ENCODE results near the gene SRGAP1. TPM values are rescaled to one million over a fixed set of nuclear protein-coding genes. Genes with fewer than 3 reads are reported as not detected.
"Not testable (repeated sequence)": the region's sequence is repeated elsewhere in the genome, so short reads cannot be mapped to it uniquely, and the experiment has no call there.

SRGAP1 gene
- total and polyA plus RNA-seq, 9 donors = 2.8 to 17.9 (median 8.6) TPM

DNA sequence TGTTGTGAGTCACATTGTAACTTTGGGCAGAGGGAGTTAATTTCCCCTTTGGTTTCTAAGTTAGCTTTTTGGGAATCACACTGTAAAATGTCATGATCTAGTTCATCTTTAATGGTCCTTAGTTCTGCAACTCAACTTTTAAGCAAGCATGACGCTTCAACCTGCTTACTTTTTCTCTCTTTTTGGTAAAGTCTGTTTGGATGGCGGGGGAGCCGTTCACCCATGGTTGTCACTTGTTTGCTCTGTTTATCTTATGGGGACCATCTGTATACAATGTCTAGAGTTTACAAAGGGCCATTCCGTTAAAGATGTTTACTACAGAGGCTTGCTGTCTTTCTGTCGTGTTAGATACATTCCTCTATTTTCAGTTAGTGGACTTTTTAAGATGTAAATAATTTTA, 172.0 kb downstream of the SRGAP1 start:
- no peaks in the 10 kb centered on the region for H3K27me3 ChIP-seq
- intact Hi-C loops (cut with DNase I) = no loop called here
- TF ChIP-seq, protein P1, sequence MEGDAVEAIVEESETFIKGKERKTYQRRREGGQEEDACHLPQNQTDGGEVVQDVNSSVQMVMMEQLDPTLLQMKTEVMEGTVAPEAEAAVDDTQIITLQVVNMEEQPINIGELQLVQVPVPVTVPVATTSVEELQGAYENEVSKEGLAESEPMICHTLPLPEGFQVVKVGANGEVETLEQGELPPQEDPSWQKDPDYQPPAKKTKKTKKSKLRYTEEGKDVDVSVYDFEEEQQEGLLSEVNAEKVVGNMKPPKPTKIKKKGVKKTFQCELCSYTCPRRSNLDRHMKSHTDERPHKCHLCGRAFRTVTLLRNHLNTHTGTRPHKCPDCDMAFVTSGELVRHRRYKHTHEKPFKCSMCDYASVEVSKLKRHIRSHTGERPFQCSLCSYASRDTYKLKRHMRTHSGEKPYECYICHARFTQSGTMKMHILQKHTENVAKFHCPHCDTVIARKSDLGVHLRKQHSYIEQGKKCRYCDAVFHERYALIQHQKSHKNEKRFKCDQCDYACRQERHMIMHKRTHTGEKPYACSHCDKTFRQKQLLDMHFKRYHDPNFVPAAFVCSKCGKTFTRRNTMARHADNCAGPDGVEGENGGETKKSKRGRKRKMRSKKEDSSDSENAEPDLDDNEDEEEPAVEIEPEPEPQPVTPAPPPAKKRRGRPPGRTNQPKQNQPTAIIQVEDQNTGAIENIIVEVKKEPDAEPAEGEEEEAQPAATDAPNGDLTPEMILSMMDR (IDR thresholded peaks at IDR 0.05) = no peak
- TF ChIP-seq EP300 (IDR thresholded peaks at IDR 0.05) (no peak), POLR2A (IDR thresholded peaks at IDR 0.05) (no peak)
- H3K36me3 ChIP-seq = no peaks in the 10 kb centered on the region
- DNase-seq = no peak
- no peak overlapping the region for H3K4me3 ChIP-seq
- no peaks in the 10 kb centered on the region for H3K4me1 ChIP-seq (ENCODE audit: insufficient read depth)
- WGBS, 3 donors = 86 to 89% (median 87%) methylated on average over 5 of the region's 5 CpGs
- H3K27ac ChIP-seq = no peak overlapping the region
- no peaks in the 10 kb centered on the region for H3K9me3 ChIP-seq

DNA sequence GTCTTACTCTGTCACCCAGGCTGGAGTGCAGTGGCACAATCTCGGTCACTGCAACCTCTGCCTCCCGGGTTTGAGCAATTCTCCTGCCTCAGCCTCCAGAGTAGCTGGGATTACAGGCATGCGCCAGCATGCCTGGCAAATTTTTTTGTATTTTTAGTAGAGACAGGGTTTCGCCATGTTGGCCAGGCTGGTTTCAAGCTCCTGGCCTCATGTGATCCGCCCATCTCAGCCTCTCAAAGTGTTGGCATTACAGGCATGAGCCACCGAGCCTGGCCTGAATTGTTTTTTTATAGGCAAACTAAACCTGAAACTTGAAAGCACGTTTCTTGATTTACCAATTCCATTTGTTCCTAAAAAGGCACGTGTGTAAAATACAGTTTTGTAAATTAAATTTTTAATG, 173.6 kb downstream of the SRGAP1 start:
- H3K36me3 ChIP-seq; H3K9me3 ChIP-seq; H3K27me3 ChIP-seq; intact Hi-C loops (cut with DNase I); H3K4me3 ChIP-seq; H3K4me1 ChIP-seq (ENCODE audit: insufficient read depth); DNase-seq; H3K27ac ChIP-seq: not testable (repeated sequence)
- 80 to 92% (median 91%) methylated on average over 8 of the region's 8 CpGs for WGBS, 3 donors

DNA sequence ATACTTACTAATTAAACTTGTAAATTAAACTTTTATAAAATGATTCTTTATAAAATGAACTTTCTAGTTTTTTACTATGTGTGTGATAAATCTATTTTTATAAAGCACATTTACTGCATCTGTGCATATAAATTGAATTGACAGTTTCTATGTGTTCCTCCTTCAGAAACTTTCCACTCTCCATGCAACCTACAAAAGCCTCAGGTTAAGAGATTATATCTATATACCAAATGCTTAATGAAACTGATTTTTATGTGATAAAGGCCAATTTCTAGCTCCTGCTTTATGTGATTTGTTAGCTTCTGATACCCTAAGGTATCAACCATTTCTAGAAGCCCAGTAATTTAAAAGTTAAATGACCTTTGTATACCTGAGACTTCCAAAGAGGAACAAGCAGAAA, 174.0 kb downstream of the SRGAP1 start:
- no peaks in the 10 kb centered on the region for H3K9me3 ChIP-seq
- H3K36me3 ChIP-seq = no peaks in the 10 kb centered on the region
- H3K4me1 ChIP-seq (ENCODE audit: insufficient read depth) = no peaks in the 10 kb centered on the region
- no peak overlapping the region for H3K27ac ChIP-seq
- DNase-seq = no peak
- intact Hi-C loops (cut with DNase I) = no loop called here
- no peak for TF ChIP-seq POLR2A (IDR thresholded peaks at IDR 0.05)
- TF ChIP-seq, protein P1 (IDR thresholded peaks at IDR 0.05) = no peak
- H3K27me3 ChIP-seq = no peaks in the 10 kb centered on the region
- no peak overlapping the region for H3K4me3 ChIP-seq

DNA sequence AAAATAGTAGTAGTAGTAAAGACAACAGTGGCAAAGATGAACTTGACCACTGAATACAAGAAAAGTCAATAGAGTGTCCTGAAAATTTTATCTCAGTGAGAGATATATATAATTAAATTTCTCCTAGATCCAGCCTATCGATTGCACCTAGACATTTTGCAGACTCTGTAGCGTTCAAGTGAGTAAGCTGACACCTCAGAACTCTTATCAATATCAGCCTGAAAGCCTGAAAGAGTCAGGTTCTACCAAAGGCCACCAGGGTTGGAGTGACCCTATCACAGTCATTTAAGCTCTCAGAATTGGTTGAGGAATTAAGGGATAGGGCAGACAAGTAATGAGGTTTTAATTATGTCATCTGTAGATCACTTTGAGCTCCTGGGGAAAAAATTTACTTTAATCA, 174.6 kb downstream of the SRGAP1 start:
- no peaks in the 10 kb centered on the region for H3K4me1 ChIP-seq (ENCODE audit: insufficient read depth)
- DNase-seq = no peak
- 94 to 97% (median 96%) methylated on average over 2 of the region's 2 CpGs for WGBS, 3 donors
- TF ChIP-seq, protein P1 (IDR thresholded peaks at IDR 0.05) = no peak
- no peak for TF ChIP-seq EP300 (IDR thresholded peaks at IDR 0.05)
- TF ChIP-seq POLR2A (IDR thresholded peaks at IDR 0.05) = no peak
- H3K36me3 ChIP-seq = no peaks in the 10 kb centered on the region
- intact Hi-C loops (cut with DNase I) = no loop called here
- H3K9me3 ChIP-seq = no peaks in the 10 kb centered on the region
- no peaks in the 10 kb centered on the region for H3K27me3 ChIP-seq
- no peak overlapping the region for H3K4me3 ChIP-seq
- H3K27ac ChIP-seq = no peak overlapping the region

DNA sequence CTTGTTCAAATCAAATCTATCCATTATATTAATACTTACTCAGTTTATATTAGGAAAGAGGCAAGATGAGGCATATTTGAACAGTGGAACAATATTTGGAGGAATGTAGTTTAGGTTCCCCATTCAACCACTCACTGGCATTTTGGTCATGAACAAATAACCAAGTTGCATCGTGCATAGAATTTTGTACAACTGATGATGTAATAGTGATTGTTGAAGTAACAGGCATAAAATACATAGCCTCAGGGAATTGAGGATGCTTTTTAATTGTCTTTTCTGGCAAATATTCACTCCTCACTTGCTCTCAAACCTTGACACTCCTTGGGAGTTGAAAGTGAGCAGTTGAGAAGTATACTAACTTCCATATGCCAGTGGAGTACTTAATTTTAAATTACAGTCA, 175.2 kb downstream of the SRGAP1 start:
- H3K4me1 ChIP-seq (ENCODE audit: insufficient read depth) = peaks cover under 1% of the 10 kb centered on the region
- intact Hi-C loops (cut with DNase I) = no loop called here
- no peak overlapping the region for H3K4me3 ChIP-seq
- TF ChIP-seq, protein P1 (IDR thresholded peaks at IDR 0.05) = no peak
- TF ChIP-seq POLR2A (IDR thresholded peaks at IDR 0.05) (no peak), EP300 (IDR thresholded peaks at IDR 0.05) (no peak)
- H3K27me3 ChIP-seq = no peaks in the 10 kb centered on the region
- DNase-seq = no peak
- H3K27ac ChIP-seq = no peak overlapping the region
- WGBS, 3 donors = 71 to 86% (median 83%) methylated on average over 1 of the region's 1 CpG
- H3K36me3 ChIP-seq = no peaks in the 10 kb centered on the region
- H3K9me3 ChIP-seq = no peaks in the 10 kb centered on the region
